ENCODE measurements around the gene POU3F3. TPM values are rescaled to one million over a fixed set of nuclear protein-coding genes. Genes with fewer than 3 reads are reported as not detected.

POU3F3 gene
- total RNA-seq, 1 donor from 2014 or later: not detected

DNA sequence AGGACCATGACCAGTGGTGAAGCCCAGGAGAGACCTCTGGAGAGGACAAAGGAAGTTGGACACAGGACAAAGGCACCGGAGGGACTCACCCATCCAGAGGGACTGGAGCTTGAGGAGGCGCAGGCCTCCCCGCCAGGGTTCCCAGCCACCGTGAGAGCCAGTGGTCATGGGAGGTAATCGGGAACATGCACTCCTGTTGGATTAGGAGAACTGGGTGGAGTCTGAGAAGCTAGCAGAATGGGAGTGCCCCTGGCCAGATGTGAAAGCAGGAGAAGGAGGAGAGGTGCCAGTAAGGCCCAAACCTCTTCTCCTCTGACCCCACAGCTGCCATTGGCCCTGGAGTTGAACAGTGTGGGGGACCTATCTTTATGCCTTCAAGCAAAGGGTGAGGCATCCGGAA is 20.3 kb downstream of the POU3F3 start:
- no peak for DNase-seq (ENCODE audit: low read depth in 2 of 2)

DNA sequence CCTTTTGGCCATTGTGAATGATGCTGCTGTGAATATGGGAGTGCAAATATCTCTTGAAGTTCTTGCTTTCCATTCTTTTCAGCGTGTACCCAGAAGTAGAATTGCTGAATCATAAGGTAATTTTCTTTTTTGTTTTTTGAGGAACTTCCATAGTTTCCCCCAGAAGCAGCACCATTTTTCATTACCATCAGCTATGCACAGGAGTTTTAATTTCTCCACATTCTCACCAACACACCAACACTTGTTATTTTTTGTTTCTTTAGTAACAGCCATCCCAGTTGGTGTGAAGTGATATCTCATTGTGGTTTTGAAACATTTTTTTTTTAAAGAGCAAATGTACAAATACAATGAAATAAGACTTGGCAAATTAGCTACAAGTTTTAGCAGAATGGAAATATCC is 21.3 kb downstream of the POU3F3 start:
- no peak for DNase-seq (ENCODE audit: low read depth in 2 of 2)

DNA sequence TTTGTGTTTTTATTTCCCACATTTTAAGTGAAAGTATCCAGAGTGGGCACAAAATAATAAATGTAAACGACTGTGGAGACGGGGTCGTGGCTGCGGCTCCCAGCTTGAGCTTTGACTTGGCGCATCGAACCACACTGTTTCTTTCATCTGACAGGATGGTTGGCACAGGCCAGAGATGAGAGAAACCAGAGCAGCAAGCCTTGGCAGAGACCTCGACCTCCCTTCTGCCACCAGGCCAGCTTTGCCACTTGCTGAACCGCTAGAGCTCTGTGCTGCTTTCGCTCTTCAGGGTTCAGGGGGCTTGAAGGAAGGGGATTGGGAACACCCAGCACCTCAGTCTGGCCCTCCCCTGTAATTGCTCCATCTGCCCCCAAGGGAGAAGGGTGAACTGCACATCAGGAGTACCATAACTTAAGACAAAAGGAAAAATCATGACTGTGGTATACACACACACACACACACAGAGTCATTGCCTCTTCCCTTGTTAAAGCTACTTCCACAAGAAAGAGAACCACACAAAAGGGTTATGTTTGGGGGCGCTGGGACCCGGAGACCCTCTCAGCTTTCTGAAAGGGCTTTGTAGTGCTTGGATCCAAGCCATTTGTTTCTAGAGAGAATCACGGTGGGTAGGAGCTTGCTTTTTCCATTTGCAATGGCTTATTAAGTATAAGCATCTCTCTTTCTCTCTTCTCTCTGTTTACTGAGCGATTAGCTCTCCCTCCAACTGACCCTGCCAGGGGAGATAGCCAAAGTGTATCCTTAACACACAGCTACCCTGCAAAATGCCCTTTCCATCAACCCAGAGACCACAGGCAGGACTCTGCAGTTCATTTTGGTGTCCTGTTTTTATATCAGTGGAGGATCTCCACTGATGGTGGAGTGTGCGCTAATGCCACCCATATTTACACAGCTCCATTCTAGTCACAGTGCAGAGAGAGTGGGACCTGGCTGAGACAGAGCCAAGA is 23.0 kb downstream of the POU3F3 start:
- no peak for DNase-seq (ENCODE audit: low read depth in 2 of 2)

- DNase-seq (ENCODE audit: low read depth in 2 of 2): no peak
Observed at GRCh38 chr2:104878863-104879512, 25.1 kb downstream of the POU3F3 start.

- no peak for DNase-seq (ENCODE audit: low read depth in 2 of 2)
Observed at GRCh38 chr2:104880076-104880475, 26.2 kb downstream of the POU3F3 start.

GRCh38 chr2:104883357-104883756 is 29.4 kb downstream of the POU3F3 start:
- DNase-seq (ENCODE audit: low read depth in 2 of 2): no peak

DNA sequence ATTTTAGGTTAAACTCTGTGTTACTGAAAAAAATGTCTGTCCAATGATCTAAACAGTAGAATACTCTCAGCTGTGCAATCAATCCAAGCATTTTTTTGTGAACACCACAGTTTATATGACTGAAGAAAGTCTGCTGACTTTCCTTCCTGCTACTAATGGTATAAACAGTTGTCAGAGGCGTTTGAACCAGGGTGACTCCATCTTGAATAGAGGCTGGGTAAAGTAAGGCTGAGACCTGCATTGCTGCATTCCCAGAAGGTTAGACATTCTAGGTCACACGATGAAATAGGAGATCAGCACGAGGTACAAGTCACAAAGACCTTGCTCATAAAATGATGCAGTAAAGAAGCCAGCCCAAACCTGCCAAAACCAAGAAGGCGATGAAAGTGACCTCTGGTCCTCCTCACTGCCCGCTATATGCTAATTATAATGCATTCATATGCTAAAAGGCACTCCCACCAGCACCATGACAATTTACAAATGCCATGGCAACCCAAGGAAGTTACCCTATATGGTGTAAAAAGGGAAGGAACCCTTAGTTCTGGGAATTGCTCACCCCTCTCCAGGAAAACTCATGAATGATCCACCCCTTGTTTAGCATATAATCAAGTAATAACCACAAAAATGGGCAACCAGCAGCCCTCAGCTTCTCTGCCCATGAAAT is 31.3 kb downstream of the POU3F3 start:
- no peak for DNase-seq (ENCODE audit: low read depth in 2 of 2)

- DNase-seq (ENCODE audit: low read depth in 2 of 2): no peak
Observed at GRCh38 chr2:104887676-104888075, 33.8 kb downstream of the POU3F3 start.

- DNase-seq (ENCODE audit: low read depth in 2 of 2): no peak
Observed at GRCh38 chr2:104888489-104889258, 34.8 kb downstream of the POU3F3 start.

DNA sequence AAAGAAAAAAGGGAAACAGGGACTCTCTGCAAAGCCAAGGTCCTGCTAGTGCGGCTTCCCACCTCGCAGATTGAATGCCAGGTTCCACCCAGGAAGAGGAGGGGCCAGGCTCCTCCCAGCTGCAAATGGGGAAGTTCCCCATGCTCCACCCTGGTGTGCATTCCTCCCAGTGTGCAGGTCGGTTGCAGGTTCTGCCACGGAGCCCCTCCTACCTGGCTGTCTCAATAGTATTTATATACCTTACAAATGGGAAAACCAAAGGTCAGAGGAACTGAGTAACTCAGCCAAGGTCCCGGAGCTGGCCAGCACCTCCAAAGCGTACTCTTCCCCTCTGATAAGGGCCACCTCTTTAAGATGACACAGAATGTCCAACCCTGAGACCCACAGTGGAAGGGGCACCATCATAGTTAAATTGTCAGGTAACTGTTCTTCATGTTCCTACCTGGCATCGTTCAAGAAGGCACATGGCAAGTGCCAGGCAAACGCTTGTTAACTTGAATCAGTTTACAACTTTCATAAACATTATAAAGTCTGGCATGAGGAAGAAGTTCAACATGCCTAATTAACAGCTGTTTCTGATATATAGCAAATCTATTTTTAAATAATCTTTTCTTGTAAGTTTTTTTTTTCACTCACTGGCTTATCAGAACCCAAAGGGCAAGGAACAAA is 35.5 kb downstream of the POU3F3 start:
- DNase-seq (ENCODE audit: low read depth in 2 of 2): no peak

DNA sequence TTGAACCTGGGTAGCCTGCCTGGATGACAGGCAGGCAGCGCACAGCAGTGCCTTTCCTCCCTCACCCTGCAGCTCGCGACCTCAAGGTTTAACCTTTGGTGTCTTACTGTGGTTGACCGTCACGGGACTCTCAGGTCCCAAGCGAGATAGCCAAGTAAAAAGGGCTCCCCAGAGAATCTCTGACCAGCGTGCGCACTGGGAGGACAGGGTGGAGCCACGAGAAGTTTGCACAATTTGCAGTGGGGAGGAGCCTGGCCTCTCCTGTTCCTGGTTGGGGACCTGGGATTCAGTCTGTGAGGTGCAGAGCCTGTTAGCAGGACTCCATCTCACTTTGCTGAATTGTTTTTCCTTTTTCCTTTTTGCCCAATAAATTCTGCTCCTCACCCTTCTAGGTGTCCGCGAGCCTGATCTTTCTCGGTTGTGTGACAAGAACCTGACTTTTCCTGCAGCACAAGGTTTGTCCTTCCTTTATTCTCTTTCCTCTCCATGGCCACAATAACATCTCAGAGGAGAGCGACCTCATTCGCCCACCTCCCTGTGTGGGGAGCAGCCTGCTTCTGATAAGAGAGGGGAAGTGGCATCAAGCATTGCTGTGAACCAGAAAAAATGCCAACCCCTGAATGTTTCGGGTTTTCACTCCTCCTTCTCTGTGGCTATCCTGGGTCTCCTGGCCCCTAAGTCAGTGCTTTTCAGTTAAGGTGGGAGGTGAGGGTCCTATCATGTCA is 36.2 kb downstream of the POU3F3 start:
- no peak for DNase-seq (ENCODE audit: low read depth in 2 of 2)

- DNase-seq (ENCODE audit: low read depth in 2 of 2): no peak
Observed at GRCh38 chr2:104890685-104891069, 36.8 kb downstream of the POU3F3 start.

DNA sequence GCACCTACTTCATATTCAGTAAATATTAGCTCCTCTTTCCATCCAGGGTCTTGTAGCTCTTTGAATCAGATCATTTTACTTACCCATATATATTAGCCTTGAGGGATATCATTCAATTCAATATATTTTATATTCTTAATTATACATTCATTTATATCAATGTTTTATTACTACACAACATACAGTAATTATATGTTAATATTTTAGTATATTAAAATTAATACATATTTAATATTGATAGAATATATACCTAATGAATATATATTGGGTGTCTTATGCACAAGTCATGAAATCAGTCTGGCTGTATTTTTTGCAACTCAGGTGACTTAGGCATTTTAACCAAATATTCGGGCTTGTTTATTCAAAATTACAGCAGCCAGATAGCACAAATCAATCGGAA is 37.2 kb downstream of the POU3F3 start:
- DNase-seq (ENCODE audit: low read depth in 2 of 2): no peak

DNA sequence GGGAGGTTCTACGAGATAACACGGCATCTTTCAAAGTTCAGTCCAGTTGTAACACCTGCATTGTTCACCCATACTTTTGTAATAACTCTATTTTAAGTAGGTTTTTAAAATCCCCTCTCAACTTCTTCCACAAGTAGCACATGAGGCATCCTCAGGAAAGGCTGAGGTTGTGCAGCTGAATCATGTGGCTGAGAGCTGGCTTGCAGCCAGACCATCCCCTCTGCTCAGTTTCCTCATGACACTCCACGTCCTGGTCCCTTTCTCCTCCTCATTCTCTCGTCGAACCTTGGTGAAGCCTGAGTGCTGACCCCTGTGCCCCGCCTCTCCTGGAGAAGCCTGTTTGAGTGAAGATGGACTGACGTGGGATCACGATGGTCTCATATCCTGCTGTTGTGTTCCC is 42.5 kb downstream of the POU3F3 start:
- DNase-seq (ENCODE audit: low read depth in 2 of 2): no peak

- no peak for DNase-seq (ENCODE audit: low read depth in 2 of 2)
Observed at GRCh38 chr2:104897515-104898184, 43.7 kb downstream of the POU3F3 start.

- no peak for DNase-seq (ENCODE audit: low read depth in 2 of 2)
Observed at GRCh38 chr2:104900608-104901007, 46.7 kb downstream of the POU3F3 start.

- DNase-seq (ENCODE audit: low read depth in 2 of 2): no peak
Observed at GRCh38 chr2:104901037-104901881, 47.3 kb downstream of the POU3F3 start.

GRCh38 chr2:104902317-104902716 is 48.4 kb downstream of the POU3F3 start:
- no peak for DNase-seq (ENCODE audit: low read depth in 2 of 2)
